CMK (cell line): Measurements from ENCODE around the gene PPP1CA.

Source experiments
- DNase-seq: peaks from one replicate; pipeline ENCODE4 v3.0.0-alpha.2; 2010; ENCODE audit warnings: low read depth

PPP1CA gene

DNA sequence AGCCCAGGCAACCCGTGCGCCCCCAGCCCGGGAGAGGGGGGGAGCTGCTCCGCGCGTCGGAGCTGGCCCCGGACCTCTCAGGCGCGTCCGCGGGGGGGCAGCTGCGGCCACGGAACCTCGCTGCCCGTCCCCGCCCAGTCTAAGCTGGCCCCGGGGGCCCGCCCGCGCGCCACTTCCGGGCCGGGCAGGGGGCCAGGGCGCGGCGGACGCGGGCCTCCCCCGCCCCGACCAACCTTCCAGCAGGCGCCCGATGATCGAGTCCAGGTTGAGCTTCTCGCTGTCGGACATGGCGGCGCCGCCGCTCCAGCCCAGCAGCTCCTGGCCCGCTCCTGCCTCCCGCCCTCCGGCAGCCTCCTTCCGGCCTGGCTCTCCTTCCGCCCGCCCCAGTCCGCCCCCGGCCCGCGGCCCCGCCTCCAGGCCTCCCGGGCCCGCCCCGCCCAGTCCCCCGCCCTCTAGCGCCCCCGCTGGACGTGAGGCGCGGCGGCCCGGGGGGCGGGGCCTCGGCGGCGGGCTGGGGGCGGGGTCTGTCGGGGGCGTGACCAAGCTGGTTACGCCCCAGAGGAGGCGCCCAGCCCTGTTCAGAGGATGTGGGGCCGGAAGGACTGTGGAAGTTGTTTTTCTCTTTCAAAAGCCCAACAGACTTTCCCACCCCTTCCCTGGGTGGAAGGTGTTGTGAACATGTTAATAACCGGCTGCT is at the start of gene PPP1CA:
TSS of gene PPP1CA (minus strand) at position 364 of the 697 bp plus-strand sequence. CDS start at position 288, 76 bp downstream.
- peak; percentile 89 for DNase-seq

DNA sequence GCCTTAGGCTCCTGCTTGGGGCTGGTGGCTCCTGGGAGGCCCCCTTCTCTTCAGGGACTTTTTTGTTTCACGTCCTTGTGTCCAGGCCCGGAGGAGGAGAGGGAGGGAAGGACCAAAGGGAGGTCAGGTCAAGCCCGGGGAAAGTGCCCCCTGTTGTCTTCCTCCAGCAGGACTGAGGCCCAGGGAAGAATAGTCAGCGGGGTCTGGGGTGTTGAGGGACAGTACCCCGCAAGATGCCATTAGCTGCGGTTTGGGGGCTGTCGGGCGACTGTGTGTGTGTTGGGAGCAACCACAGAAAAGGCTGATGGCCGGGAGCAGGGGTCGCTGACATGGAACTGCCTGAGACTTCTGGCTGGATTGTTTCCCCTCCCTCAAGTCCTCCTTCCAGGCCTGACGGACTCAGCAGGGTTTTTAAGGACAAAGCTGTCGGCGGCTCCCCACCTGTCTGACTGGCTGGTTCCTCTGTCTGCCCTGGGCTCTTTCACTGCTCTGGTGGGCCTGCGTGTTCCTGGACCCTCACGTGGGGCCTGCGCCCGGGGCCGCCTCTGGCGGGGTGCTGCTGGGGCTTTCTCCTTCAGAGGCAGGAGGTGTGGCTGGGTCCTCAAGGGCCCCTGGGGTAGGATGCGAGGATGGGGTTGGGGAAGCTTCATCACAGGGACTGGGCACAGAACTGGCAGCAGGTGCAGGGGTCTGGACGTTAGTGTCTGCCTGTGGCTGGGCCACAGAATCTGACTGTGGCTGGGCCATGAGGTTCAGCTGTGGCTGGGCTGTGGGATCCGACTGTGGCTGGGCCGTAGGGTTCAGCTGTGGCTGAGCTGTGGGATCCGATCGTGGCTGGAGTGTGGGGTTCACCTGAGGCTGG is 49.4 kb upstream of the PPP1CA start:
- no peak for DNase-seq

DNA sequence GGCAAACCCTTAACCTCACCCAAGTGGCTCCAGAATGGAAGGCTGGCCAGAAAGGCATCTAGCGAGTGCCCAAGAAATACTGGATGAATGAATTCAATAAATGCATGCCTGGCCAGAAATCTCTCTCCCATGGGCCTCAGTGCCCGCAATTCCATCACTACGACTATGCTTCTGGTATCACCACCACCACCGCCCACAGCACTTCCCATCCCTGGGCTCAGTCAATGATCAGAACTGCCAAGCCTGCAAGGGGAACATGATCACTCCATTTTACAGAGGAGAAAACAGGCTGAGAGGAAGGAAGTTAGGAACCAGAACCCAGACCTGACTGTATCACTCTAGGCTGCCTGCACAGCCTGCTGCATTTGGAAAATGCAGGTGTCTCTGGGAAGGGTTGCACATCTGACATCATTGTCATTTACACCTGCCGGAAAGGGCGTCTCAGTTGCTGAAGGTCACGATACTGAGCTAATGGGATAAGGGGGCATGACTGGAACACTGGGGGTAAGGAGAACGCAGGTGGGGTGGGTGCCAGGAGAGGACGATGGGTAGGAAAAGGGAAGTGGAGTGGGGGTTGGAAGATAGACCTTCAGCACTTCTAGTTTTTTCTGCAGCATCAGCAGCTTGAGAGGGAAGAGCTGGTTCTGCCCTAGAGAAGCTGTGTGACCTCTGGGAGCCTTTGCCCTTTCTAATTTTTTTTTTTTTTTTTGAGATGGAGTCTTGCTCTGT is 47.6 kb upstream of the PPP1CA start:
- DNase-seq, result no peak

DNA sequence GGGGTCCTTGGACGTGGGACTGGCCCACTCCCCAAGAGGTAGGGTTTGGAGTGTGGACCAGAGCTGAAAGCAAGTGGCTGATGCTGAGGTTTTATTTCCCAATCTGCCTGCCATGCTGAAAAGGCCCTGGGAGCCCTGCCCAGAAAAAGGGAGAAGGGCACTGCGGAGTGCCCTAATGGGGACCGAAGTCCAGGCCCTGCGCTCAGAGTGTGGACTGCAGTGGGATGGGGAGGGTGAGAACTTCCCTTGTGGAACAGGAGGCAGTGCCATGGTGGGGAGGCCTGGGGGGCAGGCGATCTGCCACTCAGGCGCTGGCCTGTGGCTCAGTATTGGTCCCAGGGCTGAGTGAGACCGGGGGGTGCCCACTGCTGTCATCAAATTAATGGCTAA is 46.6 kb upstream of the PPP1CA start:
- no peak for DNase-seq

DNA sequence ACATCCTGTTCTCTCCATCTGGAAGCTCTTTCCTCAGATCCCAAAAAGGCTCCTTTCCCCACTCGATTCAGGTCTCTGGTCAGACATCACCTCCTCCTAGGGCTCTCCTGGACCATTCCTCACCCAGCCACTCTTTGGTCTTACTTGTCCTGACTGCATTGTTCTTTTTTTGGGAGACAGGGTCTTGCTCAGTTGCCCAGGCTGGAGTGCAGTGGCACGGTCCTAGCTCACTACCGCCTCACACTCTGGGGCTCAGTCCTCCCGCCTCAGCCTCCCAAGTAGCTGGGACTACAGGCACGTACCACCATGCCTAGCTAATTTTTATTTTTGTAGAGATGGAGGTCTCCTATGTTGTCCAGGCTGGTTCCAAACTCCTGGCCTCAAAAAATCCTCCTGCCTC is 43.9 kb upstream of the PPP1CA start:
- no peak for DNase-seq

DNA sequence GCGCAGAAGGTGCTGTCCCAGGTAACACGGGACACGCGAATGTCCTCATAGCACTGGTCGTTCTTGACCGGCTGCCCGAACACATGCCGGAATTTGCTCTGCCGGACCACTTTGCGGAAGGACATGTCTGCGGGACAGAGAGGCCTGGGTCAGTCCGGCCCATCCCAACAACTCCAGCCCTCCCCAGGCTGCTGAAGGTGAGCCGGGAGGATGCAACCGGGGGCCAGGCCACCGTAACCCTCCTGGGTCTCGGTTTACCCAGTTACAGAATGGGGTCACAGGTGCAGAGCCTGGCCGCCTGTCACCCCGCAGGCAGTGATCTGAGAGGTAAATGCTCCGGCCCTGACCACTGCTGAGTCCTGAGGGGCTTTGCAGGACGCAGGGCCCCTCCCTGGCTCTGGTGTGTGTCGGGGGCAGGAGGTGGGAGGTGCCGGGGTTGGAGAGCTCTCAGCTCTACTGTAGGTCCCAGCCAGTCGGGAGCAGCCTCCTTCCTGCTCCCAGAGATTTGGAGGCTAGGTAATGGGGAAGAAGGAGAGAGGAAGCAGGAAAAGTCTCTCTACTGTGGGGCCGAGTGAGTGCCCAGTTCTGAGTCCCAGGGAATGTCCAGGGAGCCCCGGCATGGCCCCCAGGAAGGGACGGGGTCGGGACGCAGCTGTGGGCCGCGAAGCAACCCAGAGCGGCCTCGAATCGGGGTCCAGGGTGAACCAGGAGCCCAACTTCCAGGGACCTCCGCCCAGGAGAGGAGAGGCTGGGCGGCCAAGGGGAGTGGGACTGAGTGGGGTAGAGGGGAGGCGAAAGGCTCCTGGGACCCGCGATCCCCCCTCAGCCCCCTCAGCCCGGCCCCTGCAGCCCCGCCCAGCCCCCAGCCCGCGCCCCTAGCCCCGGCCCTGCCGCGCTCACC is 41.1 kb upstream of the PPP1CA start:
- DNase-seq, result no peak

DNA sequence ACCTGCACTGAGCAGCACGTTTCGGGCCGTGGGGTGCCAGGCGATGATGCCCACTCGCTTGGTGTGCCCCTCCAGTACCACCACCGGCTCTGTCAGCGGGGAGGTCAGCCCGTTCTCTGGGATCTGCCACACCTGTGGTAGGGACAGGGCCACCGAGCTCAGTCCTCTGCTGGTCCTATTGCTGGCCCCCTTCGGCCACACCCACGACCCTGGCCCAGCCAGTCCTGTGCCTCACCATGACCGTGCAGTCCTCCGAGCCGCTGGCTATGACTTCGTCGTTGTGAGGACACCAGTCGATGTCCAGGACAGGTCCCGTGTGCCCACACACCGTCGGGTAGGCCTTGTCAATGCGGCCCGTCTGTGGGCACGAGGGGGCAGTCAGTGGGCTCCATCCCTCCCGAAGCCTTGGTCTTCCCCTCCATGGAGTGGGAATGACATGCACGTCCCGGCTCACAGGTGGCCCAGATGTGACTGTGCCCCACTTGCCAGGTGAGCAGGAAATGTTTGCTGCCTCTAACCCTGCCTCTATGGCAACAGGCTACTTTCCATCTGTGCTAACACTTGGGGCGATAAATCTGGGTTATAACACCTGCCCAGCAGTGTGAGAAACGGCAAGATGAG is 40.2 kb upstream of the PPP1CA start:
- no peak for DNase-seq

DNA sequence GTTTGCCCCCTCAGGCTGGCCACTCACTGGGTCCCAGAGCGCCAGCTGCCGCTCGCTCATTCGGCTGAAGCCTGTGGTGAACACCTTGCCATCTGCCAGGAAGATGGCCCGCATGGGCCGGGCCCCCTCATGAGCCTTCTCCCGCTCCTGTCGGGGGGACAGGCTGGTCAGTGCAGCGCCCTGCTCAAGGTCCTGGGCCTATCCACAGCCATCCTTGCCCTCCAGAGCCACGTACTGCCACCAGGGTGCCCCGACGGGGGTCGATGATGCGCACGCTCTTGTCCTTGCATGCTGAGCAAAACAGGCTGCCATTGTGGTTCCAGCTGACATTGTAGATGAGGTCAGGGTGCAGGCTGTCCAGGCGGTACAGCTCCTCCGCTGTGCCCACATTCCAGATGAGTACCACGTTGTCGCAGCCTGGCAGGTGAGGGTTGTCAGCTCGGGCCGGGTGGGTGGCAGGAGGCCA is 39.5 kb upstream of the PPP1CA start:
- DNase-seq, result no peak

DNA sequence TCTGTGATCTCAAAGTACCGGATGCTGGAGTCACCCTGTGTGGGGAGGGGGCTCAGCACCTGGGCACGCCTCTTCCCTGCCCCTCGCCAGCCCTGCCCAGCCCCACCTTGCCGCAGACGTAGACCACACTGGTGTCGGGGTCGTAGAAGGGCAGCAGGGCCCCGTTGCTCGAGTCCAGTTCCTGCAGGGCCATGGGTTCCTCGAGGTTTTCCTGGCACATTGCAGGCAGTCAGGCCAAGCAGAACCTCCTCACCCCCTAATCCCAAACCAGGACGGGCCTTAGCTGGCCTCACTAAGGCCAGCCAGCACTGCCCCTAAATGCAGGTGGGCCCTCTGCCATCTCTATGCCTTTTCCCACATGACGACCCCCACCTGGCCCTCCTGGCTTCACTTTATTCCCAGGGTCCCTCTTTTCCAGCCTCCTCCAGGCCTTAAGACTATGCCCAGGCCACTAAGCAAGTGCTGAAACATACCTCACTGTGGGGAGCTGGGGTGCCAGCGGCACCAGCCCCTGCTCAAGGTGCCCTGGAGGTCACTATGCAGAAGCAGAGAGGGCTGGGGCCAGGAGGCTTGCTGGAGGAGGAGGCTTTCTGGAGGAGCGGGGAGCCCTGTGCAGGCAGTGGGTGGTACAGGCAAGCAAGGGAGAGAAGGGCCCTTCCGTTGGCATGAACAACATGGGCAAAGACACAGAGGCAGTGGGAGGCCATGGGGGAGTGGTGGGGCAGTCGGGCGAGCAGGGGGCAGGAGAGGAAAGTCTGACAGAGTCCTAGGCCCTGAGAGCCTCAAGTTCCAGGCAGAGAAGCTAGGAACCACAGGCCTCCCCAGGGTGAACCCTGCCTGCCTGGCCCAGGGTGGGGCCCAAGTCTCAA is 38.8 kb upstream of the PPP1CA start:
- DNase-seq, result no peak

DNA sequence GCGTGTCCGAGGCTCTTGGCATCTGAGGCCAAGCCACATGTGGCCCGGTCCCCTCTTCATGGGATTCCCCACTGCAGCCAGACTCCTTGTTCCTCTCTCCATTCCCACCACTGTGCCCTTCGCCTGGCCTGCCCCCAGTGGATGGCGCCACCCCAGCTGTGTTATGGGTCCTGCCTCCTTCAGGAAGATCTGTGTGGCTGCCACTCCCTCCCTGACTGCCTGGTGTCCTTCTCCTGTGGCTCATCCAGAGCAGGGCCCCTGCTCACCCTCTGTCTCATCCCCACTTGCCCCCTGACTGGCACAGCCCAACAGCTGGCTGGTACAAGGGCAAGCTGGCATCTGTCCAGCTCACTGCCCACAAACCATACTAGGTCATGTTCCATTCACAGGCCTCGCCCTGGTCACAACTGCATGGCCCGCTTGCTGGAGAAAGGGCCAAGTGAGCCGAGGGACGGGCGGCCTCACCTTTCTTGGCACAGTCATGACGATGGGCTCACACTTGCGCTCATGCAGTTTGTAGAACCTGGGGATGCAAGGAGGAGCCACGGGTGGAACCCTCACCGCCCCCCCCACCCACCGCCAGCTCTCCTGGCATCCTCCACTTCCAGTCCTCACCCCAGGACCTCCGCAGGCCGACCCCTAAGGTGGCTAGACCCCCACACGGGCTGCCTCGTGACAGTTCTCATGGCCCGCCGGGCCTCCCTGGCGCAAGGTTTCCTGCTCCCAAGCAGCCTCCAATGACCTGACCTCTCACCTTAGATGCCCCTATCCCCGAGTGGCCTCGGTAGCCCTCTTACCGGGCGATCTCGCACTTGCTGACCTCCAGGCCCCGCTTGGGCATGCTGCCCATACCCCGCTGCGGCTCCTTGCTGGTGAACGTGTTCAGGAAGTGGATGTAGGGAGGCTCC is 37.9 kb upstream of the PPP1CA start:
- DNase-seq, result no peak

DNA sequence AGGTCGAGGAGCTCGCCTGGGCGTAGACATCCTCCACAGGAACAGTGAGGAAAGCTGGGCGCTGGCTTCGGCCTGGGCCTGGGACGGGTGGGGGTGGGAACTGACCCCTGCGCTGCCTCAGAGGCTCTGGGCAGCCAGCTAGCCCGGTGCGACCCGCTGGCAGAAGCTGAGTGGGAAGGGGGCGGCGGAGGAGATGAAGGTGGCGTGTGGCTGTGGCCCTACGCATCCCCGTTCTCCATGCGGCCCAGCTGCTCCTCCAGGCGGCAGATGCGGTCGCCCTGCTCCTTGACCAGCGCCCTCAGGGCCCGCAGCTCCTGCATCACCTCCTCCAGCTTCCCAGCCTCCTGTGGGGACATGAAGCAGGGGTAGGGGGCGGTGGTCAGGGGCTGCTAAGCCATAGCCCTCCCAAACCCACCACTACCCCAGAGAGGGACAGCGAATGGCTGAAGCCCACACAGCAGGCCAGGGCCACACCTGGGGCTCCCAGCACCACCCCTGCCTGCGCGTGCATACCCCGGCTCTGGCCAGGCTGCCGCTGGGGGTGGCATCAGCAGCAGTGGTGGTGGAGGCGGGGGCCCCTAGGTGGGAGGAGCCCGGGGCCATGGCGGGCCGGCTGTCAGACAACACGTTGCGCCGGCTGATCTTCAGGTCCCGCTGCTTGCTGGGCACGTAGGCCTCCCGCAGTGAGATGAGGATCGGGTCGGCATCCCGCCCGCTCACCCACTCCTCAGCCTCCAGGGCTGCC is 36.7 kb upstream of the PPP1CA start:
- no peak for DNase-seq

DNA sequence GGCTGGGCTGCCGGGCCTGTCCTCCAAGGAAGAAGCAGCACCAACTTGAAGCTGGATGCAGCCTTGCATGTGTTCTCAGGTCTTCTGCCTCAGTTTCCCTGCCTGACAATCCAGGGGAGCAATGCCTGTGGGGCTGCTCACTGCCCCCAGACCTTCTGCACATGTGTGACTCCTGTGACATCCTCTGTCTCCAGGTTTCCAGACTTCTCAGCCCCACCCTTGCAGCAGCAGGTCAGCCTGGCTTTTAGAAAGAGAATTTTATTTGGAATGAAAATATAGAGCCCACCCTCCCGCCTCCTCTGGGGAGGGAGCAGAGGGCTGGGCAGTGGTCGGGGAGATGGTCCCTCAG is 36.1 kb upstream of the PPP1CA start:
- DNase-seq, result no peak

DNA sequence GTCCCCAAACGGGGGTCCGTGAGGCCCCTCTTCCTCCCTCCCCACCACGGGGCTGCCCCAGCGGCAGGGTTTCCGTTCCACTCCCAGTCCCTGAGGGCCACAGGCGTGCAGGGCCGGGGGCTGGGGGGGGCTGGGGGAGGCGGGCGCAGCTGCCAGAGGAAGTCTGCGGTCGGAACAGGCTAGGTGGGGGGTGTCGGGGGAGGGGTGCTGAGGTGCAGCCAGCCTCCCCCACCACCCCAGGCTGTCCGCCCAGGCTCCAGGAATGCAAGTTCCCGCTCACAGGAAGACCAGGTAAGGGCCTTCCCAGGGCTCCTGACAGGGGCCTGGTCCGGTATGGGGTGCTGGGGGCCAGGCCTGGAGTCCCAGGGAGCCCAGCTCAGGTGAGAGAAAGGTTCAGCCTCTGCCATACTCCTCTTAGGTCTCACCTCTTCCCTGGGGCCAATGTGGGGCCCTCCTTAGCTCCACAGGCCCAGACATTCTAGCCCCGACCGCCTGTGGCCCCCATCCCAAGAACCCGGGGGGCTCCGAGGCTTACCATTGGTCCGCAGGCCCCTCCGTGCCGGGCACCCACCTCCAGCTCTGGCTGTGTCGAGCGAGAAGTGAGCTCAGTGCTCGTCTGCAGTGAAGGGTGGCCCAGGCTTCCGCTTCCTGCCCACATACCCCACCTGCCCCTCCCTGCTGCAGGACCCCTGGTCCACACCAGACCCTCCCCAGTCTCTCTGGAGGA is 35.6 kb upstream of the PPP1CA start, which contains the start of gene PTPRCAP:
TSS of gene PTPRCAP (minus strand) at position 601 of the 727 bp plus-strand sequence. CDS start at position 538, 63 bp downstream.
- DNase-seq, result peak; percentile 91

DNA sequence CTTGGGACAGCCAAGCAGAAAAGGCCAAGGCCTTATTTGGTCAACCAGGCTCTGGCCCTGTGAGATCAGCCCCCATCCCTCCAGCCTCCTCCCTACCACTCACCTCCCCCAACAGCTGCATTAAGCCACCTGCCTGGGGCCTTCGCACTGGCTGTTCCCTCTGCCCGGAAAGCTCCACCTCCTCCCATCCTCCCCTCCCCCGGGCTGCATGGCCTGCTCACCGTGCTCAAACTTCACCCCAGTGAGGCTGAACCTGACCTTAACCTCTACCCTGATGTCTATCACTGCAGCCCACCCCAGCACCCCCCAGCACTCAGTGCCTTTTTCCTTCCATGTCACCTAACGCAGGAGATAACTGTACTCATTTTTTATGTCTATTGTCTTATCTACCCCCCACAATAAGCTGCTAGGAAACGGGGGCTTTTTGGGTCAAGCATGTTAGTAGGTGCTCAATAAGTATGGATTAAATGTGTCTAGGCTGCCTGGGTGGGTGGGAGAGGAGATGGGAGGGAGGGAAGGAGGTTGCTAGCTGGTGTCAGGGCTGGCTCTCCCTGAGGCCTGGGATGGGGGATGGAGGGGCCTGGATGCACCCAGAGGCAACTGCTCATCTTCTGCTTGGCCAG is 34.9 kb upstream of the PPP1CA start:
- DNase-seq, result no peak

DNA sequence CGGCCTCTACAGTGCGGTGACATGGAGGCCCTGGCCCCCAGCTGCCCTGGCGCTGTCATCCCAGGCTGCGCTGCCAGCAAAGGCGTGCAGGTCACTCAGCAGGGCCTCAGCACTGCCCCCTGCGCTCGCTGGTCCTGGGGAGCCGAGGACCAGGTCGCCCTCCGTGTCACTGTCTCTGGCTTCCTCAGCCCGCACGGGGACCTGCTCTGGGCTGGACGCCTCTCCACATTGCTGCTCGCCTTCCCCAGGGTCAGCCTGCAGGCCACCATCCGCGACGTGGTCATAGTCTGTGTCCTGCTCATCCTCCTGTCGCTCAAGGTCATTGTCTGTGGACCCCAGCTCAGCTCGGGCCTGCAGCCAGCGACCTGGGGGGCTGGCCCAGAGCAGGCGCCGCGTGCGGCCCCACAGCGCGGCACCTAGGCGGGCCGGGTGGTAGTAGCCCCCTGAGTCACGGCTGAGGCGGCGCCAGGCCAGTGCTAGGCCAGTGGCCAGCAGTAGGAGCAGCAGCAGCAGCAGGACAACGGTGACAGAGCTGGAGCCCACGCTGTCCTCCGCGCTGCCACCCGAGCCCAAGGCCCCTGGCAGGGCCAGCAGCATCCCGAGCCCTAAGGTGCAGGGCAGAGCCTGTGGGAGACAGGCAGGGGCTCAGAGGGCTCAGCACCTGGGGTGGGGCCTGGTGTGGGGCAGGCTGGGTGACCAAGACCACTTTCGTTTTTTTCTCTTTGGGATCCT is 34.2 kb upstream of the PPP1CA start:
- no peak for DNase-seq

DNA sequence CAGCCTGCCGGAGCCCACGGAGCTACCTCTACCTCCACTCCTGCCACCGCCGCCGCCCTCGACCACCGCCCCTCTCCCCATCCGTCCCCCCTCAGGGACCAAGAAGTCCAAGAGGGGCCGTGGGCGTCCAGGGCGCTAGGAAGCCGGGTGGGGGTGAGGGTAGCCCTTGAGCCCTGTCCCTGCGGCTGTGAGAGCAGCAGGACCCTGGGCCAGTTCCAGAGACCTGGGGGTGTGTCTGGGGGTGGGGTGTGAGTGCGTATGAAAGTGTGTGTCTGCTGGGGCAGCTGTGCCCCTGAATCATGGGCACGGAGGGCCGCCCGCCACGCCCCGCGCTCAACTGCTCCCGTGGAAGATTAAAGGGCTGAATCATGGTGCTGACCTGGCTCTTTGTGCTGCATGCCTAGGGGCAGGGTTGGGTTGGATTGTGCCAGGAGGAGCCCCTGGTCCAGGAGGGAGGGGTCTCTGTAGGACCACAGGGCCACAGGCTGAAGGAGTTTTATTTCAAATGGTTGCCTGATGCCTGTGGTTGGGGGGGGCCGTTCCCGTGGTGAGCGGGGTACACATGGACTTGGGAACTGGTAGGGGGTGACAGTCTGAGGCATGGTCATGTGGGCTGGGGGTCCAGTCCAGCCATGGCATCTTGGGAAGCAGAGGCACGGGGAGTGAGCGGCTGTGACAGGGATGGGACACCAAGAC is 33.5 kb upstream of the PPP1CA start:
- DNase-seq, result no peak
